H1 (cell line): ENCODE measurements around the gene SLC36A2. TPM values are rescaled to one million over a fixed set of nuclear protein-coding genes. Genes with fewer than 3 reads are reported as not detected.

Experiments used
- ATF3 ChIP-seq: IDR thresholded peaks from 2 replicates; pipeline ENCODE4 v1.6.1; 2011; ENCODE audit warnings: low read depth, mild to moderate bottlenecking, low read length; ENCODE audit not compliant: insufficient read depth
- GTF2F1 ChIP-seq: IDR thresholded peaks from 2 replicates; pipeline ENCODE4 v1.6.1; 2012; ENCODE audit warnings: low read depth, low read length, improper control_type of control experiment, borderline replicate concordance
- SIRT6 ChIP-seq: IDR thresholded peaks from one replicate; pipeline ENCODE4 v1.7.1; 2012; ENCODE audit warnings: low read length, inconsistent platforms
- polyA plus RNA-seq, 7 experiments: library from polyadenylated mRNA; depleted of rRNA in 3 of 7; stranded (reverse) in 5 of 7; unstranded in 2 of 7; fragments of >200 nt in 5 of 7; fragments of 200-250 nt in 2 of 7; gene quantifications; 1 replicate in 5 of 7; 2 replicates in 1 of 7; 4 replicates in 1 of 7; pipeline versions ENCODE4 v1.2.1 to v1.2.3, GENCODE V29; 2011 to 2013; ENCODE audit warnings: missing spikeins in 2 of 7, mixed read lengths in 2 of 7
- total RNA-seq: library from RNA; stranded (reverse); fragmentation: NEBNext Ultra II Directional; extraction: Animal tissue kit (Norgen Biotek cat#: 25700); gene quantifications from 2 replicates; pipeline ENCODE4 v1.2.1, GENCODE V29; 2021
- TF ChIP-seq, protein P1 (sequence below): IDR thresholded peaks from 2 replicates; pipeline ENCODE4 v1.6.1; 2012; ENCODE audit warnings: low read length, inconsistent platforms

The SLC36A2 gene
- total and polyA plus RNA-seq, 2 of the 8 experiments (the other 6 are each of a cell fraction or from before 2014, with no cell fraction given) = 0.30 TPM; not detected in 1

- TF ChIP-seq ATF3 (no peak), GTF2F1 (no peak), SIRT6 (no peak)
- TF ChIP-seq, protein P1, sequence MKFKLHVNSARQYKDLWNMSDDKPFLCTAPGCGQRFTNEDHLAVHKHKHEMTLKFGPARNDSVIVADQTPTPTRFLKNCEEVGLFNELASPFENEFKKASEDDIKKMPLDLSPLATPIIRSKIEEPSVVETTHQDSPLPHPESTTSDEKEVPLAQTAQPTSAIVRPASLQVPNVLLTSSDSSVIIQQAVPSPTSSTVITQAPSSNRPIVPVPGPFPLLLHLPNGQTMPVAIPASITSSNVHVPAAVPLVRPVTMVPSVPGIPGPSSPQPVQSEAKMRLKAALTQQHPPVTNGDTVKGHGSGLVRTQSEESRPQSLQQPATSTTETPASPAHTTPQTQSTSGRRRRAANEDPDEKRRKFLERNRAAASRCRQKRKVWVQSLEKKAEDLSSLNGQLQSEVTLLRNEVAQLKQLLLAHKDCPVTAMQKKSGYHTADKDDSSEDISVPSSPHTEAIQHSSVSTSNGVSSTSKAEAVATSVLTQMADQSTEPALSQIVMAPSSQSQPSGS = no peak
These were observed 3.3 kb downstream of the SLC36A2 start (continued) for GRCh38 chr5:151344088-151344487.
